ENCODE results near the gene KIF26B. TPM values are rescaled to one million over a fixed set of nuclear protein-coding genes. Genes with fewer than 3 reads are reported as not detected.
"Not testable (repeated sequence)": the region's sequence is repeated elsewhere in the genome, so short reads cannot be mapped to it uniquely, and the experiment has no call there.

KIF26B gene
- total and polyA plus RNA-seq, 10 of the 15 experiments (the other 5 are each of a cell fraction or from before 2014, with no cell fraction given): 0.35 to 11.6 (median 2.2) TPM

- TF ChIP-seq ZNF592 (IDR thresholded peaks at IDR 0.05): no peak
- TF ChIP-seq STAT3 (IDR thresholded peaks at IDR 0.05; ENCODE audit: low read depth, low read length): no peak
- TF ChIP-seq BCL11A (IDR thresholded peaks at IDR 0.05; ENCODE audit: low read depth, low read length): no peak
- TF ChIP-seq USF1 (IDR thresholded peaks at IDR 0.05; ENCODE audit: borderline replicate concordance, extremely low read length, insufficient read depth, low read depth, low read length): no peak
These were observed 540.4 kb downstream of the KIF26B start (continued) for GRCh38 chr1:245695211-245695610.

- H4K20me1 ChIP-seq (ENCODE audit: control insufficient read depth, insufficient read depth); CTCF ChIA-PET; RAD21 ChIA-PET (ENCODE audit: unreplicated experiment); H3K27ac ChIP-seq (ENCODE audit: control insufficient read depth, insufficient read depth); H3K9me3 ChIP-seq (replicated peaks; ENCODE audit: control insufficient read depth, insufficient read depth, low read length); in situ Hi-C loops (cut with MboI); H2AFZ ChIP-seq (ENCODE audit: control insufficient read depth, low read depth, low read length); H3K4me2 ChIP-seq (ENCODE audit: control insufficient read depth, insufficient read depth); DNase-seq (ENCODE audit: low read depth, low spot score); H3K27me3 ChIP-seq (replicated peaks in 1 of 2; ENCODE audit: control insufficient read depth in 2 of 2, insufficient read depth in 2 of 2, low read length in 1 of 2); H3K4me1 ChIP-seq (ENCODE audit: control insufficient read depth, insufficient read depth, low read length); SMC1A ChIA-PET (ENCODE audit: uncharacterized antibody, unreplicated experiment); POLR2A ChIA-PET; H3K36me3 ChIP-seq (ENCODE audit: control insufficient read depth in 2 of 2, insufficient read depth in 2 of 2, low read length in 1 of 2); ATAC-seq; H3K4me3 ChIP-seq; FAIRE-seq; BruUV-seq (replicated peaks); H3K9ac ChIP-seq (ENCODE audit: control insufficient read depth, insufficient read depth, low read length); H3K79me2 ChIP-seq (ENCODE audit: control insufficient read depth, insufficient read depth, low read length): not testable (repeated sequence)
- WGBS (ENCODE audit: insufficient coverage, insufficient replicate concordance, low lambda C conversion rate, missing lambda C conversion rate): 93% methylated on average over 7 of the region's 11 CpGs
- intact Hi-C loops (cut with micrococcal nuclease; ENCODE audit: unreplicated experiment): loop anchor here (10.0 kb wide), 1 partner anchor 541 kb away; the partner anchor contains the start of gene KIF26B
These were observed 540.9 kb downstream of the KIF26B start for GRCh38 chr1:245695701-245696100.
